Cortex of kidney (tissue), 1 donor: ENCODE results near the gene CILP.
"Not testable (repeated sequence)": the region's sequence is repeated elsewhere in the genome, so short reads cannot be mapped to it uniquely, and the experiment has no call there.

ENCODE experiments used
- DNase-seq: peaks from one replicate; lab custom pipeline; 2025; lab: John Stamatoyannopoulos, UW

CILP gene

DNA sequence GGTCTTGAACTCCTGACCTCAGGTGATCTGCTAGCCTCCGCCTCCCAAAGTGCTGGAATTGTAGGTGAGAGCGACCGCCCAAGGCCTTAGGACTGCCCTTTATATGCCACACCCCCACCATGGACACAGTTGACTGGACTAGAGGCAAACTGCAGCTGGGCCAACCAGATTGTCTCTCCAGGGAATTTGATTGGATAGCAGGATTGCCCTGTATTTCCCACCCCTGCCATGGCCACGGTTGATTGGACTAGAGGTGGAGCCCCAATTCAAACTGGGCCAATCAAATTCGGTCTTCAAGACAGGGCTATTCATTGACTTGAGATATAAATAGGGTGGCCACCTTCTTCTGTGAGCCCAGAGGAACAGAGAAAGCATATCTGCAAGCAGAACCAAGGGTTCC lies 19.3 kb downstream of the CILP start:
- no peak for DNase-seq

DNA sequence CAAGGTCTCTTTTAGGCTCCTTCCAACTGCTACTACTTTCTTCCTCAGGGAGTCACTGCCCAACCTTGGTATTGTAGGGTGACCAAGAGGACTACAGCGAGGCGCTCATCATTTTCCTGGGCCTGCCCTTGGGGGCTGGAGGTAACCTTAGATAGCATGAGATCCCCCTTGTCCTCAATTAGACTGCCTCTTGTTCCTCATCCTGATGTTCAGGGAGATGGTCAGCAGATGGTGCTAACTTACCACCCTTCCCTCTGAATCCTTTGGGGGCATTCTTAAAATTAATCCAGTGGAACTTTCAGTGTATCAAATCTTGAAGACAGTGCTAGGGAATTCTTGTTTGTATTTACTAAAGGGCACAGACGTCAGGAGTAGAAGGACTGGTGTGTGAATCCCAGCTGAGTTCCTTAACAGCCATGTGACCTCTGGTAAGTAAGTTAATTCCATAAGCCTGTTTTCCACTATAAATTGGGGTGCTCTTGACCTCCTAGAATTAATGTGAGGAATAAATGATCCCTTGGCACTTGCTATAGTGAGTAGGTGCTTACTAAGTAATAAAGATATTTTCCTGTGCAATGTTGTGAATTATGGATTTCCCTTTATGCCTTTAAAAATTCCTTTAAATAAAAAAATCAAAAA lies 22.1 kb downstream of the CILP start:
- DNase-seq, result no peak

GRCh38 chr15:65188472-65188871 lies 22.8 kb downstream of the CILP start:
- not testable (repeated sequence) for DNase-seq

GRCh38 chr15:65184868-65185717 lies 26.2 kb downstream of the CILP start, which contains the start of gene CLPX:
TSS of gene CLPX (minus strand) at chr15:65185342. CDS start at chr15:65185153, 189 bp downstream.
- DNase-seq, result peak; percentile 30

DNA sequence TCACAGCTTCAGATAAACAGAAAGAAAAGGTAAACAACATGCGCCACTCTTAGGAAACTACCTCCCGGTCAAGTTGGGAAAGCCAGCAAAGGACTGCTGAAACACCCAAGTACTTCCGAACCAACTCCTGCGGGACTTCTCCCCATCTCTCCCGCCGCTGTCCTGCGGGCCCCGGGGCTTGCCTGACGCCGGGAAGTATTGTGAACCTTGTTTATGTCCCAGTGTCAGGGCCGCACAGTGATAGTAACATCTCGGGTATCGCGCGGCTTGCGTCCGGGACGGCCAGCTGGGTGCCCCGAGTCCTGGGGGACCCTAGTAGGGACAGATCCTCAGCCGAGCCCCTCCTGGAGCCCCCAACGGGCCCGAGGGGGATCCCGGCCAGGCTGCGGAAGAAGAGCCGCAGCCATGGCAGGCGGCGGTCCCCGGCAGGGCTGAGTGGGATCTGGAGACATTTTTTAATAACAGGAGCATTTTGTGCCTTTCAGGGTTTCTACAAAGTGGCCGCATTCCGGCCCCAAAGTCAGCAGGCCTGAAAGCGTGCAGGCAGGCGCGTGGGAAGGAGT lies 26.9 kb downstream of the CILP start:
- no peak for DNase-seq

DNA sequence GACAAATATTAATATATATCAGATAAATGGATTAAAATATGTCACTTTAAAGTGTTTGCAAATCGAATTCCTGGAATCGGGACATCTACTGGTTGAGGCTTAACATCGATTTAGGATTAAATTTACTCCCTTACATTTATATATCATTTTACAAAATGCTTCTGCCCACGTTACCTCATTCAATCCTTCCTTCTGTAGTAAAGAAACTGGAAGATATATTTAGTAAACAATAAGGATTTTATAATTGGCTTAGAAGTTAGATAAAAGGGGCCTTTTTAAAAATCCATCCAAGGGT lies 27.5 kb downstream of the CILP start:
- no peak for DNase-seq

DNA sequence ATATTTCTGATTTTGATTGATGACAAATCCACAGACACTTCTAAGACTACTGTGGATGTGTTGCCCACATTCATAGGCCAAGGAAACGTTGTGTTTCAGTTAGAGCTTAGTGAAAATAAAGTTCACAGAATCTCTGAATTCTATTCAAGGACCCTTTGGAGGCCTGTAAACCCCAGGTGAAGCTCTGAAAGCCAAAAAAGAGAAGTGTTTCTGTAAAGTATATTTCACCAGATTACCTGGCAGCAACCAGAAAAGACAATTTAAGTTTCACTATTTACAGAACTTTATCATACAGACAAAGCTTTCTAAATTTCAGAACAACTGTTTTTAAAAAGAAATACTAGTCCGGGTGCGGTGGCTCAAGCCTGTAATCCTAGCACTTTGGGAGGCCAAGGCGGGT lies 28.7 kb downstream of the CILP start:
- DNase-seq, result no peak

- DNase-seq, result not testable (repeated sequence)
Measured at GRCh38 chr15:65181582-65182353, 29.5 kb downstream of the CILP start.

DNA sequence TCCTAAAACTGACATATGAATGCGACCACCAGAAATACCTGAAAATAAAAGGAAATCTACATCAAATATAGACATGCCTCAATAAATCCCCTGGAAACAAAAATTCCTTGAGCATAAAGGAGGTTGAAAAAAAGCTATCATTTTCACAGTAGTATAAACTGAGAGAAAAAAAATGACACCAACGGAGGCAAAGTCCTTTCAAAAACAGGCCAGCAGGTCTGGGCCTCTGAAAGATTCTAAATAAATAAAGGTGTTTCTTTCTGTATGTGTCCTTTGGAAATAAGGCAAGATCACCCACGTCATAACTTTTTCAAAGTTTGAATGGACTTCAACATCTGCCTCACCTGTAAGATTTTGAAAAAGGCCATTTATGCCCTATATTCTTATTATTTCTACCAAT lies 31.1 kb downstream of the CILP start:
- DNase-seq, result no peak

DNA sequence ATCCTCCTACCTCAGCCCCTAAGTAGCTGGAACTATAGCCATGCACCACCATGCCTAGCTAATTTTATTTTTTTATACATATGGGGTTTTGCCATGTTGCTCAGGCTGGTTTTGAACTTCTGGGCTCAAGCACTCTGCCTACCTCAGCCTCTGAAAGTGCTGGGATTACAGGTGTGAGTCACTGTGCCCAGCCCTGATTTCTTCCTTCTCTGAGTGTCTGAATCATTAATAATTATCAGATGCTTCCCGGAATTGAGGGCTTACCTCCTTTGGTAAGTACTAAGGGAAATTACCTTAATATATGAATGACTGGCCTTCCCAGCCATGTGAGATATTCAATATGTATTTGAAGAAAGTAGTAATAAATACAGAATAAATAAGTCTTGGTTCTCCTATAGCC lies 33.4 kb downstream of the CILP start:
- DNase-seq, result no peak

- no peak for DNase-seq
Measured at GRCh38 chr15:65176056-65176455, 35.2 kb downstream of the CILP start.

DNA sequence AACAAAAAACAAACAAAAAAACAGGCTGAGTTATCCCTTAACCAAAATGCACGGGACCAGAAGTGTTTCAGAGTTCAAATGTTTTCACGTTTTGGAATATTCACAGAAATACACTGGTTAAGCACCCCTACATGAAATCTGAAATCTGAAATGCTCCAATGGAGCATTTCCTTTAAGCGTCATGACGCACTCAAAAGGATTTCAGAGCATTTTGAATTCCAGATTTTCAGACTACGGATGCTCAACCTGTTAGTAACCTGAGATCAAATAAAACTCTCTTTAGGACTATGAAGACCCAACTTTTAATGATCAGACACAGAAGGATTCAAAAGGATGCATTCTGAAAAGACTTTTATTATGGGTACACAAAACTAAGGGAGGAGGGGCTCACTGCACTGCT lies 35.8 kb downstream of the CILP start:
- no peak for DNase-seq

GRCh38 chr15:65174509-65174908 lies 36.8 kb downstream of the CILP start:
- no peak for DNase-seq

- no peak for DNase-seq
Measured at GRCh38 chr15:65172531-65172930, 38.7 kb downstream of the CILP start.

DNA sequence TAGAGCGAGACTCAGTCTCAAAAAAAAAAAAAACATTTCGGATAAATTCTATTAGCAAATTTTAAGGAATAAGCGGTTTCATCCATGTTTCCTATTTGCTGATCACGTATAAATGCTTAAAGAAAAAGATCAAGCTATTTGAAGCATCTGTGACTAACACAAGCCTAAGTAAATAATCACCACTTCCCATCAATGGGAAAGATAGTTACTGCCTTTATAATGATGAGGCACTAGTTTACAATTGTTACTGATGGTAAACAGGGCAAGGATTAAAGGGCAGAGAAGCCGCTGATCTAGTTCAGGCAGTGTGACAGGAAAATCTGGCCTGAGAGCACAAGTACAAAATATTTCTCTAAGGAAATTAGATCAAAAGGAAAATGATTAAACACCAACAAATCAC lies 39.8 kb downstream of the CILP start:
- DNase-seq, result no peak

DNA sequence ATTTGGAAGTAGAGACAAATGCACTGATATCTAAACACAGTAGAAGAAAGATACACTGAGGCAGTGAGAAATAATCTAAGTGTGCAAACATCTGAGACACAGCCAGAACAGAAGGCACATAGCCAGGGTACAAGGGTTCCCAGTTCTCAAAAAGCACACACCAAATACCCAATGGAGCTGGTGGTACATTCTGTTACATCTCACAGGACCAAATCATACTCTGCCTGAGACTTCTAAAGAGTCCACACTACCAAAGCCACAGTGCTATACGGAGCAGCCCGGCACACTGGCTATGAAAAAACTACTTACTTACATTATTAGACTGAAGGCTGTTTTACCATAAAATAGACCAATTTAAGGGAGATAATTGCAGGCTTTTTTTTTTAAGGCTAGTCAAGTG lies 45.4 kb downstream of the CILP start:
- DNase-seq, result no peak

GRCh38 chr15:65164139-65164538 lies 47.1 kb downstream of the CILP start:
- DNase-seq, result no peak

DNA sequence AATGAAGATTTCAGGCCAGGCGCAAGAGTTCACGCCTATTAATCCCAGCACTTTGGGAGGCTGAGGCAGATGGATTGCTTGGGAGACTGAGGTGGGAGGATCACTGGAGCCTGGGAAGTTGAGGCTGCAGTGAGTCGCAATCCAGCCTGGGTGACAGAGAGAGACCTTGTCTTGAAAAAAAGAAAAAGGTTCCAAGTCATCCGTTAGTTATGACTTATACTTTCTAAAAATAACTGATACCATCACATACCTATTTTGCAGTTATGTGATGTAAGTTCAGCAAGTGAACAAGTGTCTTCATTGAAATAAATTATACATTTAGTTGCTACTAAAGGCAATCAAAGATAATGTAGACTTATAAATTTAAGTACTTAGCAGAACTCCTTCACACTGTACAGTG lies 48.2 kb downstream of the CILP start:
- no peak for DNase-seq

GRCh38 chr15:65156692-65157091 lies 54.6 kb downstream of the CILP start:
- DNase-seq, result no peak

GRCh38 chr15:65154720-65155119 lies 56.6 kb downstream of the CILP start:
- DNase-seq, result no peak

DNA sequence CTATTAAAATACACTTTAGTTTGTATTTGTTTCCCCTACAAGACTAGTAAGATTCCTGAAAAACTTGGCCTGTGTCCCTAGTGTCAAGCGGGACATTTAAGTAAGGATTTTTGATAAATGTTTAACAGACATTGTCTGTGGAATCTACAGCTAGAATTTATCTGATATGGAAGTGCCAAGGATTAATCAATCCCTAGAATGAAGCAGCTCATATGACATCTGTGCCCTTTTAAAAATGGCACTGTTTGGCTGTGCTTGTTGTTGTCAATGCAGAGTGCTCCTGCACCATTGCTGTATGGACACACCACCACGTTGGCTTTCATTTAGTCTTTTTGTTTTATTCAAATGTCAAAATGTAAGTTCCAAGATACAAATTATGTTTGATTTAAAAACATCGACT lies 63.4 kb downstream of the CILP start:
- DNase-seq, result no peak

GRCh38 chr15:65146438-65146837 lies 64.8 kb downstream of the CILP start:
- no peak for DNase-seq
